Posterior vena cava (tissue), 2 donors: Measurements from ENCODE around the gene YTHDC2. TPM values are rescaled to one million over a fixed set of nuclear protein-coding genes. Genes with fewer than 3 reads are reported as not detected.

Experiments used
- total RNA-seq, 2 donors: library from RNA; stranded (reverse); fragmentation: NEBNext Ultra II Directional; extraction: Animal tissue kit (Norgen Biotek cat#: 25700); gene quantifications; one replicate each; pipeline ENCODE4 v1.2.1, GENCODE V29; 2021
- donor health status: DM: yes; HTN: yes; CAD: no.
- donor health status: DM: yes; HTN: yes; CAD: no.

The YTHDC2 gene
- total RNA-seq, 2 donors from 2014 or later: 20.9 to 23.0 TPM

Other genes starting within 250 kb of the YTHDC2 start
- not detected for gene TSSK1B, start 78.7 kb upstream of the YTHDC2 start, total RNA-seq
- 10 to 100 TPM; 12.3 to 14.6 TPM for gene MCC, start 25.2 kb upstream of the YTHDC2 start, total RNA-seq